DMS 273 (cell line): ENCODE data around the gene BEST1.

Experiments used
- DNase-seq: peaks from one replicate; lab custom pipeline; 2025; ENCODE audit not compliant: unreplicated experiment; lab: John Stamatoyannopoulos, UW

BEST1 gene

GRCh38 chr11:61950035-61950547 lies at the start of gene BEST1:
TSS of gene BEST1 (plus strand) at chr11:61950351. CDS start at chr11:61951807, 1,456 bp downstream.
- DNase-seq: no peak

- no peak for DNase-seq
Observed at GRCh38 chr11:61901397-61901796, 48.8 kb upstream of the BEST1 start.

GRCh38 chr11:61902313-61902712 lies 47.8 kb upstream of the BEST1 start:
- no peak for DNase-seq

GRCh38 chr11:61903845-61904244 lies 46.3 kb upstream of the BEST1 start:
- no peak for DNase-seq

DNA sequence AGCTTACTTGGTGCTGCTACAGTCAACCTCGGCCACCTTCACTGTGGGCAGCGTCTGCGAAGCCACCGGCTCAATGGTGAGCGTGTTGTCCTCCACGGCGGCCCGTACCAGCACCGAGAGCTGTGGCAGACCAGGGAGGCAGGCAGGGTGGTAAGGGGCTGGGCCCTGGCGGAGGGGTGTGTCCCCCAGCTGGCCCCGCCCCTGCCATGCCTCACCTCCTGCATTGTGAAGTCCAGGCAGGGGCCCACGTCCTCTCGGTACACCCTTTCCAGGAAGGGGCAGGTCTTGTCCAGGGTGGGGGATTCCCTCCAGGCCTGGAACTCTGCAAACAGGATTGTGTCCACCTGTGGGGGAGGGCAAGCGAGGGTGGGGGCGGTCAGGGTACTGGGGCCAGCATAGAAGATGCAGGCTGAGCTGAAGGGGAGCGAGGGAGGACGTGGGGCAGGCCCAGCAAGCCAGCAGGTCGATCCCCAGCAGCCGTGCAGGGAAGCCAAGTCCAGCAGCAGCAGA lies 45.6 kb upstream of the BEST1 start:
- DNase-seq: no peak

- no peak for DNase-seq
Observed at GRCh38 chr11:61905067-61905696, 45.0 kb upstream of the BEST1 start.

DNA sequence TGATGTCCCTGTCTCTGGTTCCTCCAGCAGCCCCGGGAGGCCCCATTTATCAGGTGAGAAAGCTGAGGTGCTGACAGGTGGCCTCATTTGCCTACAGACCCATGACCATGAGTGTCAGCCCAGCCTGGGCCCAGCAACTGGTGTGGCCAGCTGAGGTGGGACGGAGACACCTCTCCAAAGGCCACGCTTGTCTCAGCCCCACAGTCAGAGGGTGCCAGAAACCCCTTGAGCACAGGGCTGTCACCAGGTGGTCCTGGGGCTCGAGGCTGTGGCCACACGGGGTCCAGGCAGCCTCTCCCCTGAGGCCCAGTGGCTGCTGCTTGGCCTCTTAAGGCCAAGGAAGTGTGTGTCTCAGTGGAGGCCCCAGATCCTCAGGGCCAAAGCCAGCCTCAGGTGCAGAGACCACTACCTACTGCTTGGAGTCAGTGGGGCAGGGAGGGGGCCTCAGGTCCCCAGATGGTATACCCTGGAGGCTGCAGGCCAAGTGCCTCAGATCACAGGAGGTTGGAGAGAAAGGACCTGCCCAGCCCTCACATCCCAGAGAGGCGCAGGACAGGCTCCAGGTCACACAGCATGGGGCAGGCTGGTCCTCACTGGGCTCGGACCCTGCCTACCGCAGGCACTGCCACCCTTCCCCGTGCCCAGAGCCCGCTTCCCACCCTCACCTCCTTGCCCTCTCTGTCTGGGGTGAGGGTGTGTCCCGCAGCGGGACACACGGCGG lies 44.2 kb upstream of the BEST1 start:
- DNase-seq: no peak

DNA sequence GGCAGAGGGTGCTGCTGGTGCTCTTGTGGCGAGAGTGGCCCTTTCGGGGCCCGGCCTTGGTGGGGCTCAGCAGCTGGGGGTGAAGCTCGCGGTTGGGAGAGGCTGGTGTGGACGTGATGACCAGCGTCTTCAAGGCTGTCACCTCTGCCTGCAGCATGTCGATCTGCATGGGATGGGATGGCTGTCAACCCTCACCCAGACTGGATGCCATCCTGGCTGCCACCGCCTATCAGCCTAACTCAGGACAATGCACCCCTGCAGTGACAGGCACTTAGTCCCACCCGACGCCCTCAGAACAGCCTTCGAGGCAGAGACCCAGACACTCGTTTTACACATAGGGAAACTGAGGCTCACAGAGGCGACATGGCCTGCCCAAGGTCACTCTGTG lies 43.6 kb upstream of the BEST1 start:
- DNase-seq: no peak

DNA sequence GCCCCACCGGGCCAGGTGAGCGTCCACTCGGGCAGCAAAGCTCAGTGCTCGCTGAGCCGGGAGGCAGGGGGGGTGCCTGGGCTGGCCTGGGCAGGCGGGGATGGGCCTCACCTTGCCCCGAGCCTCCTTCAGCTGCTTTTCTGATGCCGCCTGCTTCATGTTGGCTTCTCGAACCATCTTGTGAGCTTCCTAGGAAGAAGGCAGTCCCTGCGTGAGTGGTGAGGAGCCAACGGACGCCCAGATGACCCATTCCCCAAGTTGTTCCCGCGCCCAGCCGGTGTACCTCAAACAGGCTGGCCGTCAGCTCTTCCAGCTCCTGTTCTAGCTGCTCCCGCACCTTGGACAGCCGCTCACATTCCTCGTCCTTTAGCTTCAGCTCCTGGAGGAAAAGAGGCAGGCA lies 42.9 kb upstream of the BEST1 start:
- no peak for DNase-seq

GRCh38 chr11:61907871-61908729 lies 42.1 kb upstream of the BEST1 start:
- DNase-seq: no peak

DNA sequence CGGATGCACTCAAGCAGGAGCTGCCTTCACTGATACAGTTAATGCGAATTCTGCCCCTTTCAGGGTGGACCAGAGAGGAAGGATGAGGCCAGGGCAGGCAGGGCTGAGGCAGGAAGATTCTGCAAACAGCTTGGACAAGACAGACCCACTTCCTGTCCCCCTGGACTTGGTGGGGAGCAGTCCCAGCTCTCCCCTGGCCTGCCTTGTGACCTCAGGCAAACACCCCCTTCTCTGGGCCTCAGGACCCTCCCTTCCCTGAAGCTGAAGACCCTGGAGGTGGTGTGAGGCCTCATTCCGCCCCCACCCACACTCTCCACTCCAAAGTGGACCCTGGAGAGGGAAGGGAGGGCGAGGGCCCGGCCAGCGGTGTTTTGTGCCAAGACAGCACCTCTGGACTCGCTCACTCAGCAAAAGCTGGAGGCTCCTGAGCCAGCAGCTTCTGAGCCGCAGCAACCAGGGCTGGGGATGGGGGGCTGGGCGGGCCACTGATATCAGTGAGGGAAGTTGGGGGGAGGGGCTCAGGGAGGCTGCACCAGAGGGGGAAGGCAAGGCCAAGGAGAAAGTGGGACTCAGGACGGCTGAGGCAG lies 41.3 kb upstream of the BEST1 start:
- DNase-seq: no peak

DNA sequence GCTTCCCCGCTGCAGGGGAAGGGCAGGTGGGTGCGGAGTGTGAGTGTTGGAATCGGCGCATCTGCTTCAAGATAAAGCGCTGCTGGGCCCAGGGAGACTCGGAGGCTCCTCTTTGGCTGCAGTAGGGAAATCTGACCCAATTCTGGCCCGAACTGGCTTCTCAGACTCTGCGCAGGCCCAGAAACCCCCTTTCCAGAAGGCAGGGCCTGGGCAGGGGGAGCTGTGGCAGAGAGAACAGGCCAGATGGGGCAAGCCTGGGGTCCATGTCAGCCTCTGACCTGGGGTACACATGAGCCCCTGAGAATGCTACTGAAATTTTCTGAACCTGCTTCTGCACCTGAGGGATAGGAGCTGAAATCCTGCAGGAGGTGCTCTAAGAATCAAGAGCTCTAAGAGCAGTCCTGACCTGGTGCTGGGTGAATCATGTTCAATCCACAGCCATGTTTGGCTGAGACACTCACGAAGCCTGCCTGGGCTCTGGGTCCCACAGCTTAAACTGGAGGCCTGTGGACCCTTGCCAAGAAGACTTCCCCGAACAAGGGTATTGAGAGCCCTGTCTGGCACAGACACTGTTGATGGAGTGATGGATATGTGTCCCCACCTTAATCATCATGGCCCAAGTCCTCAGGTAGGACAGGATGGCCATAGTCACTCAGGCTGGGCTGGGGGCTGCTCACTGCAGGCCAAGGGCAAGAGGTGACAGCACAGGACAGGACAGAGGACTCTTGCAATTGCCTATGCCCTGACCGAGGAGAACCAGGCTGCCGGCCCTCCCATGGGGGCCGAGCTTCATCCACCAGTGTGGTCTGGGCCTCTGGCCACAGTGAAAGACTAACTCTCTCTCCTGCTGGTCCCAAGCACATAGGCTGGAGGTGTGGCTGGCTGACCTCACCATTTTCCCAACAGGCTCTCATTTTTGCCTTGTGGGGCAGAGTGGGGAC lies 39.7 kb upstream of the BEST1 start:
- no peak for DNase-seq

GRCh38 chr11:61911128-61911700 lies 38.9 kb upstream of the BEST1 start:
- DNase-seq: no peak

GRCh38 chr11:61911701-61912529 lies 38.2 kb upstream of the BEST1 start:
- no peak for DNase-seq

DNA sequence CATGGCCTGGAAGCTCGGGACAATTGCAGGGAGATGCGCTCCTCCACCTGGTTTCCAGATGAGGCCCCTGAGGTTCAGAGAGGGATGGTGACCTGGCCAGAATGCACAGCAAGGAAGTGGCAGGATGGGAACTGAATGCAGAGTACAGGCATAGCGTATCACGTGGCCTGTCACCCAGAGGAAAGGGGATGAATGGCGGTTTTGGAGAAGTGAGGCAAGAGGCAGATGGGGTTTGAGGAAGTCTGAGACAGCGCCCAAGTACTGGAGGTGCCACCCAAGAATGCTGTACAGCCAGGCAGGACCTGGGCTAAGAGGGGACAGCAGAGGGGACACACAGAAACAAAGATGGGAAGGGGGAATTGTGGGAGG lies 37.6 kb upstream of the BEST1 start:
- DNase-seq: no peak

DNA sequence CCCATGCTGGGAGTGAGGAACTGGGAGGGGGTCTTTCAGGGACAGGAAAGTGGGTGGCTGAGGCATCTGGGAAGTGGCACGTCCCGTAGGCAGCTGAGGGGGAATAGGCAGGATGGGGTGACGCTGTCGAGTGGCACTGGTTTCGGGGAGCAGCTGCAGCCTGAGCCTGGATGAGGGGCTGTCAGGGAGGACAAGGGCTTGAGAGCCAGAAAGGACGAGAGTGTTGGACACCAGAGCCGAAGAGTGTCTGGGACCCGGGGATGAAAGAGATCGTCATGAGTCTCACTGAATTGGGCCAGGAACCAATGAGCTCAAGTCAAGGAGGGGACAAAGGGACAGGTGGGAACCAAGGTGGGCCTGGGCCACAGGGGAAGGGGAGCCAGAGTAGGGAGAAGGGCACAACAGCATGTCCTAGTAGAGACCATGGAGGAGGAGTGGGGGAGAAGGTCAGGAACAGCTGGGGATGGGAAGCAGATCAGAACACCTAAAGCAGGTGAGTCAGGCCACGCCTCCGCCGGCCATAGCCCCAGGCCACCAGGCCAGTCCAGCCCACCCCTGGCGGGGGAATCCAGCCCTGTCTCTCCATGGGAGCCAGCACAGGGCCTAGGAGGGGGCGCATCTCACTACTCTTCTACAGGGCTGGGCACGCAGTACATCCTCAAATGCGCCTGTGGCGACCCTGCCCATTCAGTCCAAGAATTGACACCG lies 37.0 kb upstream of the BEST1 start:
- DNase-seq: no peak

GRCh38 chr11:61913699-61914395 lies 36.3 kb upstream of the BEST1 start:
- no peak for DNase-seq
